Stimulated activated CD8-positive, alpha-beta memory T cell treated with anti-CD3 and anti-CD28 coated beads, Interleukin-7, amount 100 ng/mL, for 48 hours (primary cell): ENCODE data around the gene RASIP1.

ENCODE experiments used
- DNase-seq, 2 donors: peaks; one replicate each; pipeline ENCODE4 v3.0.0-alpha.2; 2020; ENCODE audit warnings: low read depth in 1 of 2; ENCODE audit errors: extremely low read depth in 1 of 2

RASIP1 gene

DNA sequence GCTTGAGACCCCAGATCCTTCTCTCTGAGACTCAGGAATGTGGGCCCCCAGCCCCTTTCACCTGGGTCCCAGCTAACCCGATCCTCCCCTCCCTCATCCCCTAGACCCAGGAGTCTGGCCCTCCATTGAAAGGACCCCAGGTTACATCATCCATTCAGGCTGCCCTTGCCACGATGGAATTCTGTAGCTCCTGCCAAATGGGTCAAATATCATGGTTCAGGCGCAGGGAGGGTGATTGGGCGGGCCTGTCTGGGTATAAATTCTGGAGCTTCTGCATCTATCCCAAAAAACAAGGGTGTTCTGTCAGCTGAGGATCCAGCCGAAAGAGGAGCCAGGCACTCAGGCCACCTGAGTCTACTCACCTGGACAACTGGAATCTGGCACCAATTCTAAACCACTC lies 15.4 kb upstream of the RASIP1 start:
- no peak for DNase-seq

DNA sequence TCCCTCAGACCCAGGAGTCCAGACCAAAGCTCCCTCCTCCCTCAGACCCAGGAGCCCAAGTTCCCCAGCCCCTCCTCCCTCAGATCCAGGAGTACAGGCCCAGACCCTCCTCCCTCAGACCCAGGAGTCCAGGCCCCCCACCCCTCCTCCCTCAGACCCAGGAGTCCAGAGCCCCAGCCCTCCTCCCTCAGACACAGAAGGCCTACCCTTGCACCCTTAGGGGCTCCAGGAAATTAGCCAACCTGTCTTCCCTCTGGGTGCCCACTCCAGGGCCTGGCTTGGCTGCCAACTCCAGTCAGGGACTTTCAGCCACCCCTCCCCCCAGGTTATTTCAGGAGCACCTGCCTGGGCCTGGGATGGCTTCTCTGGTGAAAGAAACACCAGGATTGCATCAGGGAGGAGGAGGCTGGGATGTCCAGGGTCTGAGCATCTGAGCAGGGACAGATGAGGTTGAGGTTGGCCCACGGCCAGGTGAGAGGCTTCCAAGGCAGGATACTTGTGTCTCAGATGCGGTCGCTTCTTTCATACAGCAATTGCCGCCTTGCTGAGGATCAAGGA lies 14.8 kb upstream of the RASIP1 start, which contains the start of gene FGF21:
TSS of gene FGF21 (plus strand) at position 441 of the 558 bp plus-strand sequence. CDS start 713 bp downstream, outside the sequence.
- DNase-seq: no peak

DNA sequence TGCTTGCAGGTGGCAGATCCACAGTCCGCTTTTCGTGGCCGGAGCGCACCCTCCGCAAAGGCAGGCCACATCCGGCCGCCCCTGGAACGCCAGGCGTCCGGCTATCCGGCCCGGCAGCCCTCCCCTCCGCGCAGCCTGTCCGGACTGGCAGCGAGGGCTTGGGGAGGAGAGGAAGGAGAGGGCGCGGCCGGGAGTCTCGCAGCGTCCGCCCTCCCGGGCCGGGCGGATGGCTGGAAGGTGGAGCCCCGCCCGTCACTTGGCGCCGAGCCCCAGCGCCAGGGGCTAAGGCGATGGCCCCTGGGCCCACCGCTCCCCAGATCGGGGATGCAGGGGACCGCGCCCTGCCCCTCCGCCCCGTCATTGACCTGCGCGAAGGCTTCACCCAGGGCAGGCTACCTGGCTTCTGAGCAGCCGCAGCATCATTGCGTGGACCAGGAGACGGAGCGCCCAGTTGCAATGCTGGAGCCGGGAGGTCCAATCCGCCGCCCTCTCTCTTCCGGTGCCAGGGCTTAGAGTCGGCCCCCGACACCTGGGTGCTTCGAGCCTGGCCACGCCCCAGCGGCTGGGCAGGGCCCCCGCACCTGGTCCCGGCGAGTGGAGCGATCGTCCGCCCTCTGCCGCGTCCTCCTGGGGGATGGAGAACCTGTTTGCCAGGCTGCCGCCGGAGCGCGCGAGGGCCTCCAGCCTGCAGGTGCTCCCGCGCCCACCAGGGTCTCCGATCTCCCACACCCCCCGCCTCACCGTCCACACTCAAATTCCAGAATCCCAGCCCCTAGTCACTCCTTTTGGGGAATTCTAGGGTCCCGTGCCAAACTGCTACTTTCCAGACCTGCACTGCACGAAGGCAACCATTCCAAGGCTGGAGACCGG lies 12.3 kb upstream of the RASIP1 start, which contains the start of gene FUT1:
TSS of gene FUT1 (minus strand) at position 146 of the 870 bp plus-strand sequence. CDS start 1,360 bp downstream, outside the sequence.
- DNase-seq: peak in 1 of 2 donors; percentile 17

DNA sequence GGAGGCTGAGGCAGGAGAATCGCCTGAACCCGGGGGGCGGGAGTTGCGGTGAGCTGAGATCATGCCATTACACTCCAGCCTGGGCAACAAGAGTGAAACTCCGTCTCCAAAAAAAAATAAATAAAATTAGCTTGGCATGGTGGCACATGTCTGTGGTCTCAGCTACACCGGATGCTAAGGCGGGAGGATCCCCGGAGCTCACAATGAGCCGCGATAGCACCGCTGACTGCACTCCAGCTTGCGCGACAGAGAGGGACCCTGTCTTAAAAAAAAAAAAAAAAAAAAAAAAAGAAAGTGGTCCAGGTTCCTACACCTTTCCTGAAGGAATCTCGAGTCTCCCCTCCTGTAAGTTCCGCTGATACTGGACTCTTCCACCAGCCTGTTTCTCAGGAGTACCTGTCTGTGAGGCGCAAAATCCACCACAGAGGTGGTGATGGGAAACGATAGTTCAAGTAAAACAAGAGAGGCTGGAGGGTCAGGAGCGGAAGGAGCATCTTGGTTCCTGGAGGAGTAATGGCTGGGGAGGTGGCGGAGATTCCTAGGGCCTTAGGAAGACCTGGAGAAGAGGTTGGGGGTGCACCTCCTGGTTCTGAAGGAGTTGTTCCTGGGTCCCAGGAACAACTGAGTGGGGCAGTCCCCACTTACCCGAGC lies 11.6 kb upstream of the RASIP1 start:
- DNase-seq: no peak

DNA sequence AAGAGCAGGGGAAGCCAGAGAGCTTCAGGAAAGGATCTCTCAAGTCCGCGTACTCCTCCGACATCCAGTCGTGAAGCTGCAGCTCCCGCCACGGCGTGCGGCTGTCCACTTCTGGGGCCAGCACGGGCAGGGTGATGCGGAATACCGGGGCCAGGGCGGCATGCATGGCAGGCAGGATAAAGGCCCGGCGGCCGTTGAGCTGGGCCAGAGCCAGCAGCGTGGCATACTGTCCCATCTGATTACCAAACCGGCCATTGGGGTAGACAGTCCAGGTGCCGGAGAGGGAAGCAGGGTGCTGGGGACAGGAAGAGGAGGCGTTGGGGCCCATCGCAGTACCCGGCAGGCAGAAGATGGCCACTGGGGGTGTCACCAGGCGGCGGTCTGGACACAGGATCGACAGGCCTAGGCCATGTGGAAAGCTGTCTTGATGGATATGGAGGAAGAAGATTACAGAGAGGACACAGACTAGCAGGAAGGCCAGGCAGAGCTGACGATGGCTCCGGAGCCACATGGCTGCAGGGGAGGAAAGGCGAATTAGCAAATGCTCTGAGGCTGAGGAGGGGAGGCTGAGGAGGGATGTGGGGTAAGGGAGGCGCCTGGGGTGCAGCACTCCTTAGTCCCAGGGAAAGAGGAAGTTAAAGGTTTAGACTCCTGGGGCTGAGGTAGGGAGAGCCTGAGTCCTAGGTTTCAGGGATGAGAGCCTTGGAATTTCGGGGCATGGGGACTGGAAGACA lies 10.5 kb upstream of the RASIP1 start:
- no peak for DNase-seq

DNA sequence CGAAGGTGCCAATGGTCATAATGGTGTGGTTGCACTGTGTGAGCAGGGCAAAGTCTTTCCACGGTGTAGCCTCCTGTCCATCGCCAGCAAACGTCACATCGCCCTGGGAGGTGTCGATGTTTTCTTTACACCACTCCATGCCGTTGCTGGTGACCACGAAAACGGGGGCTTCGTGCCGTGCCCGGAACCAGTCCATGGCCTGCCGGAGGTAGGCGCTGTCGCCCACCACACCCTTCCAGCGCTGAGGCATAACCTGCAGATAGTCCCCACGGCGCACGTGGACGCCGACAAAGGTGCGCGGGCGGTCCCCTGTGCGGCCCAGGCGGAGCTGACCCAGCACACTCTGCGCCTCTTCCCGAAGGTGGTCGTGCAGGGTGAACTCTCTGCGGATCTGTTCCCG lies 9.9 kb upstream of the RASIP1 start:
- no peak for DNase-seq

DNA sequence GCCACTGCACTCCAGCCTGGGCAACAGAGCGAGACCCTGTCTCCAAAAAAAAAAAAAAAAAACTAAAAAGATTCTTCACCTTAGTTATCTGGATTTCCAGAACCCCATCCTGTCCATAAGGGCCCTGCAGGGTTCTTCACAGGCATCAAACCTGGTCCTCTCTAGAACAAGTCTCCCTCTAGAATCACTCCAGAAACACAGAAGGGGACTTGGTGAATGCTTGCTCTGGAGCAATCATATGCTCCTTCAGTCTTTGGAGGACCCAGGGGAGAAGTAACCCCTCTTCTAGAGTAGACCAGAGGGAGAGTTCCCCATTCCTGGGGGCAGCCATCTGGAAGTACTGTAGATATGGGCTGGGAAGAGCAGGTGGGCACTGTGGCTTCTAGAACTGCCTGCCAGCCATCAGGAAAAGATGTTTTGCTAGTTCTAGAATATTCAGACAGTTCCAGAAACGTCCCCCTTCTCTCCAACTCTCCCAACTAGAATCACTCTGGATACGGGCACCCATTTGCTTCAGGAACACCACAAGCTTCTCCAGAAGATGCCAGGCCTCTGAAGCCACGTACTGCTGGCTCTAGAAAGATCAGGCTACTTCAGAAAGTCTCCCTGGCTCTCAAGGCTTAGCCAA lies 9.3 kb upstream of the RASIP1 start:
- DNase-seq: no peak

DNA sequence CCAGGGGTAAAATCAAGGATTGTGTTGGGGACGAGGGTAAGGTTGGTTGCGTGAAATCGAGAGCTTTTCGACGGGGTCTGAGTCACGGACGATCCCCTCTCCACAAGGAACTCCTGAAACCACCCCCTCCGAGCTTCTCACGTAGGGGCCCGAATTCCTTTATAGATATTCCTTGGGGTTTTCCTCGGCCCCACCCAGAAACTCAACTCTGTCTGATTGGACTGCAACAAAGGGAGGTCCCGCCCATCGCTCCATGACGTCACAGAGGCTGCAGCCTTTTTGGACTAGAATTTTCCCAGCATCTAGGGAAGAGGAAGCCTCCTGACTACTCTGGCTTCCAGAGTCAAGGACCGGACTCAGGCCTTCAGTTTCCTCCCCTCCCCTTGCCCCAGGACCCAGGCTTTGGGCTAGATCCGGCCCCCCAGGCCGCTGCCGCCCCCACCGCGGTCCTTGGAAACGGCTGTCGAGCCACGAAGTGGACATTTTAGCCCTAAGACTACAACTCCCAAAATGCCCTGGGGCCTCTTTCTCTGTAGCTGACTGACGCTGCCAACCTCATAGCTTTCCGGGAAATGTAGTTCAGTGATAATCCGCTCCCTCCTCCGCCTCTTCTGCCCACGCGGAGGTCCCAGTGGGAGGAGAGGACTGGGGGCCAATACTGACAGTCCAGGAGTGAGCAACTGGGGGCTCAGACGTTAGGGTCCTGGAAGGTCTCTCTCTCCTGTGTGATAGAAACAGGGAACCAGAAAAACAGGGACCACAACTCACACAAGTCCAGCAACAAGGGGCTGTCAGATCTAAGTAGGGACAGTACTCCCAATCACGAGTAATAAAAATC lies 6.5 kb upstream of the RASIP1 start, which contains the start of gene IZUMO1:
TSS of gene IZUMO1 (minus strand) at position 172 of the 838 bp plus-strand sequence. CDS start 1,050 bp downstream, outside the sequence.
- DNase-seq: peak in 1 of 2 donors; percentile 44

DNA sequence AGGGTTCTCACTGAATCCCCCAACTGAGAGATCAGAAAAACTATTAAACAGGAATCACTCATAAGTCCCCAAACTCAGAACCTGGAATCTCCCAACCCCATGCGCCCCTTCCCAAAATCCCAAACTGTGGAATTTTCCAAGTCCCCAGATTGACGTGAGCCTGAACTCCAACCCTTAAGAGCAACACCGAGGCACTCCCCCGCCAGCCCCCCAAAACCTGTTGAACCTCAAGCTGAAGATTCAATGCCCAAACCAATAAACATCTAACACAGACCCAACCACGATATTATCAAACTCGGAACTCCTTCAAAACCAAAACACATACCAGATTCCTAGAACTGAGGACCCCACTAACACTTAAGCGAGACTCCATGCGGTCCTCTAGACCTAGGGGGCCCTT lies 5.7 kb upstream of the RASIP1 start:
- no peak for DNase-seq

DNA sequence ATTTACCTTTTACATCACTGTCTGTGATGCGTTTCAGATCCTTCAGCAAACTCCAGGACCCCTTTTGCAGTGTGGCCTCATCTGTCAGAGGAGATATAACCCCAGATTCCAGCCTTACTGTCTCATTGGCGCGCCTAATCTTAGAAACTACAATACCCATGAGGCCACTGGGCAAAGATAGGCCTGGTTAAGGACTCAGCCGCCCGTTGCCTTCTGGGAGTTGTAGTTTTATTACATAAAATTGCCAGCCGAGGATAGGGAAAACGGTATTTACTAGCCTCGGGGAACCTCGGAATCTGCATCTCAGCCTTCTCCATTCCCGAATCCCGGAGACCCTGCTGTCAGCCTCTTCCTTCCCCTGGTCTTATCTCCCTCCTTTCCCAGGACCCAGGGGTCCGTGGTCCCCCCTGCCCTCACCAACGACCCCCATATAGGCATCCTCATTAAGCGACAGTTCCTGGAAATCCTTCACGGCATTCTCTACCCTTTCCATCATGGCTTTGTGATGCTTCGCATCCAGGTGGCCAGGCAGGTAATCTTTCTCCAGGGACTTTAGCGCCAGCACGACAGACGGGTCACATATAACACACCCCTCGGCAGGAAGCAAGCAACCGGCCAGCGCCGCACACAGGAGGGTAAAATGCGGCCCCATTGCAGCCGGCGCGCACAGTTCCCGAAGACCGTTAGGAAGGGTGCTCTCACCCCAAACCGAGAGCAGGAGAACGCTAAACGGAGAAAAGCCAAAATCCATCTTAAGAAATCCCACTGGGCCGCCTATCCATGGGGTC lies 5.0 kb upstream of the RASIP1 start:
- DNase-seq: peak in 1 of 2 donors; percentile 37

DNA sequence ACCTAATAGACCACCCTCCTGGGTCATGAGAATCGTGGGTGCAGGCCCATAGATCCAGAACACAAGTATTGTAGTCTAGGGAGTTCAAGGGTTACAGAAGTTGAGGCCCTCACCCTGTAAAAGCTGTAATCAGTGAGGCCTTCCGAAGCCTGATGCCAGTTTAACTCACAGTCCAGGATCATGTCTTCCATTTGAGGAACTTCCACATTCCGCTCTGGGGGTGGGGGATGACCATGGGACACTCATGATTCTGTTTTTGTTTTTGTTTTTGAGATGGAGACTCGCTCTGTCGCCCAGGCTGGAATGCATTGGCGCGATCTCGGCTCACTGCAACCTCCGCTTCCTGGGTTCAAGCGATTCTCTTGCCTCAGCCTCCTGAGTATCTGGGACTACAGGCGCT lies 1.7 kb upstream of the RASIP1 start:
- no peak for DNase-seq

DNA sequence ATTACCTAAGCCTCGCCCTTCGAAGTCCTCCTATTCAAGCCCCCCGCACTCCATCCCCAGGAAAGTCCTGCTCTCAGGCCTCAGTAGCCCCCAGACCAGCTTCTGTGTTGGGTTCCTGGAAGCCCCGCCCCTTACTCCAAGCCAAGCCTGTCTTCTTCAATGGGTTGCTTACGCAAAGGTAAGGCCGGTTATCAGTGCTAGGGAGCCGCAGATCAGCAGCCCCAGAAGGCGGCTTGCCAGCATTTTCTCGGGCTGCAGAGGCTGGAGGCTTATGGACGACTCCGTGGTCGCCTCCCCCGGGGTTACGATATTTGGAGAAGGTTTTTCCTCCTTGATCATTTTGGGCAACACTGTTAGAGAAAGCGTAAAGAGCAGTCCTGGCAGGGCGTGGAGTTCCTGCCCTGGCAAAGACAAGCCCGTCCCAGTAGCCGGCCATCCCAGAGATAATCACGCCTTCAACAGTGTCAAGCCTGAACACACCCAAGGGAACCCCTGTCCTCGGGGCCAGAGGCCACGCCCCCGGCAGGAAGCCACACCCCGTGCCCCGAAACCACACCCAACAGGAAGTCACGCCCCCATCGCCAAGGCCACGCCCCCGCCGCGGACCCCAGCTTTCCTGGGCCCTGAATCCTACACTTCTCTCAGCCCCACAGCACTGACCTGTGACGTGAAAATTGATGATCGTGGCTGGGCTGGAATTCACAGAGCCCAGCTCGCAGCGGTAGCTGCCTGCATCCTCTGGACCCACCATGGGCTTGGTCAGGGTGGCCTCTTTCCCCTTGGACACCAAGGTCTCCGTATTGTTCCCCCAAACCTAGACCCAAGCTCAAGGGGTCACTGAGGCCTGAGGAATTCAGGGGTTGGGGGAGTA lies 954 bp upstream of the RASIP1 start:
- DNase-seq: peak in 1 of 2 donors; percentile 16

DNA sequence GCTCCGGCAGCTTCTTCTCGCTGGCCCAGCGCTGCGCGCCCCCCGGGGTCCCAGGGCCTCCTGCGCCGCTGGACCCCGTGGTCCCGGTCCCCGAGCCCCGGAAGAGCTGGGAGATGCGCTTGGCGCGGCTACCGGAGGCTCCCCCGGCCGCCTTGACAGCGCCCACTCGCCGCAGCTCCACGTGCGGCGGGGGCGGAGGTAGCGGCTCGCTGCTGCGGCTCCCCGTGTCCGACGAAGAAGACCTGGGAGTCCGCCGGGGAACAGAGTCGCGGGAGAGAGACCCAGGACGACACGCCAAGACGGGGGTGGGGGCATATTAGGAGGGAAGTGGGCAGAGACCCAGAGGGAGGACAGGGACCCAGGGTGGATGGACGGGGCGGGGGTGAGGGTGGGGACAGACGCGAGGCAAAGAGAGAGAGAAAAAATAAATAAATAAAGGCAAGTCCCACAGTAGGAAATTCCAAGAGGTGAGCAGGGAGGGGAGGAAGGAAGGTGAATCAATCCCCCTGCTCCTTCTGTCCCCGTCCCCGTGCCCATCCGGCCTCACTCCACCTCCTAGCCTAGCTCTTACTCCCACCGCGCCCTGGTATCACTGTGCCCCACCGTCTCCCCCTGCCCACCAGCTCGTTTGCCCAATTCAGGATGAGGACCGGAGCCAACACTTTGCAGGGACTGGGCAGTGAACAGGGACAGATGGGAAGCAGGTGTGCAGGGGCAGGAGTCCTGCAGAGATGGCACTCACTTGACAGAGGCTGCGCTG lies 826 bp downstream of the RASIP1 start:
- DNase-seq: no peak

DNA sequence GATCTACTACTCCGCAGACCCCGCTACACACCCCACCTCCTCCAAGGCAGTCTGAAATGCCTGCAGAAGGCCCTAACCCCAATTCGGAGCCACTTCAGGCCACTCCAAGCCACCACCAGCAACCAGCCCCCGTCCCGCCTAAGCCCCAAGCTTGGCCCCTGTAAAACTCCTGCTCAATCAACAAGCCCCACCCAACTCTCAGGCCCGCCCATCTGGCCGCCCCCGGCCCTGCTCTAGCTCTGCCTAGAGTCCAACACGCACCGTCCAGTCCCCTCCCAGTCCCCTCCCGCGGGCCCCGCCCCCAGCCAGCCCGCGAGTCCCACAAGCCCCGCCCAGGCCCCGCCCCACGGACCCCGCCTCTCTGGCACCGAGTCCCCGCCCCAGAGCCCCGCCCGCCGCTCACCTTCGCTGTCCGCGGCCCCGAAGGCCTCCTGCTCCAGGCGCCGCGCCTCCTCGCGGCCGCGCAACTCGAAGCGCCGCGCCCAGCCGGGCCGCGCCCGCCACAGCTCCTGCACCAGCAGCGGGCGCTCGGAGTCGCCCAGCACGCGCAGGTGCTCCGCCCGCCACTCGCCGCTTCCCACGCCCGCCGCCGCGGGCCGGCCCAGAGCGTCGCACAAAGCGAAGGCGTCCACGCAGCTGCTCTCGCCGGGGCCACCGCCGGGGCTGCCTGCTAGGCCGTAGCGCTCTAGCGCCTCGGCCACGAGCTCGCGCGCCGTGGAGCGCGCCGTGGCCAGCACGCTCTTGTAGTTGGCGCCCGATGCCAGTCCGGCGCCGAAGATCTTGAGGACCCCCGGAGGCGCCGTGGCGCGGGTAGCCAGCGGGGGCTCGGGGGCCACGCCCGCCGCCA lies 1.6 kb downstream of the RASIP1 start:
- DNase-seq: peak; percentile 82 to 90

DNA sequence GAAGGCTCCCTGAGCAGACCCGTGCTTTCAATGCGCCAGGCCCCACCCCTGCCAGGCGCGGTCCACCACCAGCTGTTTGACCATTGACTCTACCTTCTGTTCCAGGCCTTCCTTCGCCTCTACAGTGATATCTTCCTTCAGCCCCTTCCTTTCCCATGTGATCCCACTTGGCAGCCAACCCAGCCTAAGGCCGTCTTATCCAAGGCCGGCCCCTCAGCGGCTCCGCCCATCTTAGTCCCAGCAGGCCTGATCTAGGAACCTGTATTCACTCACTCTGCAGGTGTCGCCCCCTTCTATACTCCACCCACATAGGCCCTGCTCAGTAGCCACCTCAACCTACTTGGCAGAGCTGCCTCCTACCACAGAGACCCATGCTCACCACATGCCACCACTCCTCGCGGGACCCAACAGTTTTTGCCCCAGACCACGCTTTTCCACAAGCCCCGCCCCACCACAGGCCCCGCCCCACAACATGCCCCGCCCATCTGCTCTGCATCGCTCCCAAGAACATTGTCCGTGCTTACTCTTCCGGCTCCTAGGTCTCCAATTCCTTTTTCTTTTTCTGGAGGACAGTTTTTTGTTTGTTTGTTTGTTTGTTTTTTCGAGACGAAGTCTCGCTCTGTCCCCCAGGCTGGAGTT lies 2.9 kb downstream of the RASIP1 start:
- DNase-seq: no peak
